Measurements from ENCODE around the gene MAN1C1.

Gene MAN1C1

DNA sequence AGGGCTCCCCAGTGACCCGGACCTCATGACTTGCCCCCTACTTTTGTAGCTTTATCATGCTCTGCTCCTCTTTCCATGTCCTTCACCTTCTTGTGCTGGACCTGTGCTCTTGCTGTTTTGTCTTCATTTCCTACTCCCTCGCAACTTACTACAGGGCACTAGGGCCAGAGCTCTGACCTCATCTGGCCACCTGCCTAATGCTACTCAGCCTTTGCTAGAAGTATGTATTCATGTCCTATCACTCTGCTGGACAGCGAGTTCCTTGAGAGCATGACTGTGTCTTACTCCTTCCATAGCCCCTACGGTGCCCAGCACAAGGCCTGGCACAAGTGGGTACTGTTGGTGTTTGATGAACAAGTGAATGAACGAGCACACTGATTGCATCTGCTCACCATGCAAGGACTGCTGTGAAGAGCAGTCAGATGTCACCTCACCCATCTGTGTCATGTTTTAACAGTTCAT is 205.1 kb downstream of the MAN1C1 start:
- no peak for DNase-seq

- DNase-seq: no peak
These were observed 209.0 kb downstream of the MAN1C1 start for GRCh38 chr1:25825605-25826004.

GRCh38 chr1:25826571-25826970 is 210.0 kb downstream of the MAN1C1 start:
- DNase-seq: no peak

DNA sequence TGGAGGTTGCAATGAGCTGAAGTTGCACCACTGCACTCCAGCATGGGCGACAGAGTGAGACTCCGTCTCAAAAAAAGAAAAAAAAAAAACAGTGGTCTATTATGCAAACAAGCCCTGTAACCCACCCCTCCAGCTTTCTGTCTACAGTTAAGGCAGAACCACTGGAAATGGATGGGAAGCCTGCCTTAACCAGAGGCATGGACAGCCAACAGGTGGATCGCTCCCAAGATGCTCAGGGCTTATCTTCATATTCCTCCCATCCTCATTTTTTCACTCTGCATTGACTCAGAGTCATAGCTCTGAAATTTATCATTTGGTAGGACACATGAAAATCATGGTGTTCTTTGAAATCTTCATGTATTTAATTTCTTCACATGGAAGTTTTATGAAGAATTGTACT is 211.9 kb downstream of the MAN1C1 start:
- DNase-seq: no peak

DNA sequence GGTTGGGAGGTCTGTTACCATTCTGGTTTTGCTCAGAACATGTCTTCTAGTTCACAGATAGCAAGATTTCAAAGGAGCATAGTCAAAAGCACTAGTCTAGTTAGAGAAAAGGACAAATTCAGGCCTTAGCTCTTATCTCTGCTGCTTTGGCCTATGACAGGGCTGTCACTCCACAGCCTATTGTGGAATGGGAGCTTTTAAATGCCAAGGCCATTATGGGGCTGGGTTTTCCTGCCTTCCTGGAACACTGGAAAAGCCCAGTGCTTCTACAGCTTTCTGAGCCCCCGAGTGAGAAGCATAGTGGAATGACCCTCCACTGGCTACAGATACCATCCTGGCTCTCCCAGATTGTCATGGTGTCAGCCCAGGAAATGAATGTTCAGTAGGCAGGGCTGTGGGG is 212.5 kb downstream of the MAN1C1 start:
- DNase-seq: no peak

GRCh38 chr1:25831569-25832196 is 215.1 kb downstream of the MAN1C1 start:
- no peak for DNase-seq

GRCh38 chr1:25832336-25833037 is 215.9 kb downstream of the MAN1C1 start:
- DNase-seq: no peak

- no peak for DNase-seq
These were observed 216.6 kb downstream of the MAN1C1 start for GRCh38 chr1:25833158-25833557.

Data from activated CD8-positive, alpha-beta memory T cell treated with anti-CD3 and anti-CD28 coated beads, Interleukin-2, amount 50 U/mL, for 4 hours (primary cell).